Endothelial cell of umbilical vein (primary cell): ENCODE results near the gene DIPK1A. TPM values are rescaled to one million over a fixed set of nuclear protein-coding genes. Genes with fewer than 3 reads are reported as not detected.
"Not testable (repeated sequence)": the region's sequence is repeated elsewhere in the genome, so short reads cannot be mapped to it uniquely, and the experiment has no call there.

Experiments
- BruUV-seq: library from RNA; stranded (reverse); fragments of 400-500 nt; replicated peaks from 2 replicates; lab custom pipeline; 2021; lab: Mats Ljungman, UMichigan
- CTCF ChIA-PET: fragments of 300-600, 350-600 bp; sonication (Branson Sonifier 250); formaldehyde crosslinking; loops from one replicate; lab custom pipeline; 2021; ENCODE audit warnings: antibody characterized with exemption, inconsistent platforms; lab: Charles Lee
- POLR2A ChIA-PET: fragments of 300-600, 350-600 bp; sonication (Branson Sonifier 250); formaldehyde crosslinking; loops from one replicate; lab custom pipeline; 2021; ENCODE audit warnings: antibody characterized with exemption, inconsistent platforms; lab: Charles Lee
- DNase-seq: peaks from one replicate; pipeline ENCODE4 v3.0.0-alpha.2; 2011; ENCODE audit warnings: low read depth, low spot score
- FAIRE-seq: peaks from 2 replicates; lab custom pipeline; 2011; peaks lifted over from hg19 to GRCh38; lab: Jason Lieb, UNC
- H2AFZ ChIP-seq: 2 replicates; pipeline ENCODE4 v1.6.0; 2012; ENCODE audit warnings: low read depth, low read length, control low read depth, inconsistent platforms
- H3K27ac ChIP-seq: 2 replicates; pipeline ENCODE4 v1.5.1; 2011; ENCODE audit warnings: low read depth, mild to moderate bottlenecking, control low read depth, low read length, moderate library complexity; ENCODE audit not compliant: insufficient read depth
- H3K27me3 ChIP-seq, 2 experiments: 2 replicates each; pipeline versions ENCODE4 v1.6.0 to v1.6.1; 2011; ENCODE audit warnings: low read length in 2 of 2, mixed read lengths in 1 of 2; ENCODE audit not compliant: control insufficient read depth in 2 of 2, insufficient read depth in 2 of 2
- H3K36me3 ChIP-seq, 2 experiments: 2 replicates in 1 of 2; 3 replicates in 1 of 2; pipeline ENCODE4 v1.5.1; 2011; ENCODE audit warnings: low read length in 2 of 2, mild to moderate bottlenecking in 1 of 2, moderate library complexity in 1 of 2; ENCODE audit not compliant: control insufficient read depth in 2 of 2, insufficient read depth in 2 of 2; ENCODE audit errors: extremely low read depth in 1 of 2
- H3K4me1 ChIP-seq: 3 replicates; pipeline ENCODE4 v1.5.1; 2011; ENCODE audit warnings: mild to moderate bottlenecking, low read length; ENCODE audit not compliant: control insufficient read depth, insufficient read depth; ENCODE audit errors: extremely low read depth
- H3K4me2 ChIP-seq: 2 replicates; pipeline ENCODE4 v1.6.1; 2011; ENCODE audit warnings: low read length, control low read depth, mixed read lengths; ENCODE audit not compliant: insufficient read depth
- H3K4me3 ChIP-seq, 3 experiments: fragments of 200-600 bp in 1 of 3; sonication (generic), shearing (Covaris generic) in 1 of 3; replicated peaks in 1 of 3; 2 replicates each; pipeline ENCODE4 v1.5.1; 2011 to 2016; ENCODE audit warnings: control low read depth in 3 of 3, low read length in 3 of 3, mild to moderate bottlenecking in 2 of 3, inconsistent platforms in 1 of 3, low read depth in 1 of 3, moderate library complexity in 1 of 3; ENCODE audit not compliant: insufficient read depth in 1 of 3
- H3K79me2 ChIP-seq: 2 replicates; pipeline ENCODE4 v1.6.0; 2012; ENCODE audit warnings: low read length, inconsistent platforms; ENCODE audit not compliant: control insufficient read depth, insufficient read depth
- H3K9ac ChIP-seq: replicated peaks from 2 replicates; pipeline ENCODE3; 2011; ENCODE audit warnings: low read length, control low read depth; ENCODE audit not compliant: insufficient read depth; ENCODE audit errors: extremely low read depth
- H3K9me1 ChIP-seq: replicated peaks from 3 replicates; pipeline ENCODE4 v1.6.0; 2011; ENCODE audit warnings: mild to moderate bottlenecking, low read length; ENCODE audit not compliant: control insufficient read depth, insufficient read depth; ENCODE audit errors: extremely low read depth
- H3K9me3 ChIP-seq: replicated peaks from 2 replicates; pipeline ENCODE4 v1.5.1; 2012; ENCODE audit warnings: low read length, inconsistent platforms; ENCODE audit not compliant: control insufficient read depth, insufficient read depth
- H4K20me1 ChIP-seq: replicated peaks from 2 replicates; pipeline ENCODE3; 2011; ENCODE audit warnings: mild to moderate bottlenecking, low read length; ENCODE audit not compliant: control insufficient read depth, insufficient read depth; ENCODE audit errors: extremely low read depth
- EZH2 ChIP-seq: IDR thresholded peaks from 2 replicates; pipeline ENCODE4 v1.6.1; 2012; ENCODE audit warnings: borderline replicate concordance, low read depth, mild to moderate bottlenecking, moderate library complexity, low read length, inconsistent platforms; ENCODE audit not compliant: severe bottlenecking
- FOS ChIP-seq: IDR thresholded peaks from 2 replicates; pipeline ENCODE4 v1.6.1; 2011; ENCODE audit warnings: mild to moderate bottlenecking, low read length, moderate library complexity, borderline replicate concordance; ENCODE audit not compliant: insufficient read depth
- GATA2 ChIP-seq: IDR thresholded peaks from 2 replicates; pipeline ENCODE4 v1.7.0; 2011; ENCODE audit warnings: low read depth, mild to moderate bottlenecking, moderate library complexity, mixed read lengths, low read length; ENCODE audit not compliant: insufficient read length, insufficient read depth
- JUN ChIP-seq: IDR thresholded peaks from 2 replicates; pipeline ENCODE4 v1.6.1; 2011; ENCODE audit warnings: borderline replicate concordance, low read depth; ENCODE audit not compliant: insufficient read length, insufficient read depth
- MYC ChIP-seq: IDR thresholded peaks from one replicate; pipeline ENCODE4 v1.6.1; 2011; ENCODE audit warnings: mild to moderate bottlenecking, low read depth, low read length
- POLR2A ChIP-seq: IDR thresholded peaks from 2 replicates; pipeline ENCODE4 v1.6.1; 2012; ENCODE audit warnings: low read depth, mild to moderate bottlenecking, control low read depth, low read length
- dilution Hi-C: fragments of 300-500 bp; cut with MboI; formaldehyde crosslinking; loops from one replicate; pipeline ENCODE4 v1.15.0; 2019; ENCODE audit warnings: low sequenced_read_pairs; ENCODE audit not compliant: extremely low pct_ligation_motif_present
- intact Hi-C: fragments of 100-400 bp; cut with micrococcal nuclease; formaldehyde crosslinking; loops from one replicate; pipeline ENCODE4 v1.10.0; 2022
- polyA plus RNA-seq, 4 experiments: library from polyadenylated mRNA; depleted of rRNA in 3 of 4; stranded (reverse) in 3 of 4; unstranded in 1 of 4; fragments of >200 nt; gene quantifications; 2 replicates each; pipeline versions ENCODE4 v1.2.1 to v1.2.3, GENCODE V29; 2011 to 2012; ENCODE audit warnings: missing spikeins in 1 of 4
- total RNA-seq: library from RNA; stranded (reverse); gene quantifications from 2 replicates; pipeline ENCODE4 v1.2.3, GENCODE V29; 2021
- TF ChIP-seq, protein P1 (sequence below), 2 donors: IDR thresholded peaks; 1 replicate in 1 of 2; 2 replicates in 1 of 2; pipeline ENCODE4 v1.5.1; 2011; ENCODE audit warnings: low read length in 2 of 2, mild to moderate bottlenecking in 2 of 2, moderate library complexity in 2 of 2, control low read depth in 1 of 2, inconsistent platforms in 1 of 2, low read depth in 1 of 2; ENCODE audit not compliant: insufficient read depth in 1 of 2; ENCODE audit errors: extremely low read depth in 1 of 2
- TF ChIP-seq, protein P2 (sequence below): IDR thresholded peaks from 2 replicates; pipeline ENCODE4 v1.6.1; 2011; ENCODE audit not compliant: insufficient read depth, insufficient read length

DIPK1A gene
- total and polyA plus RNA-seq, 2 donors (not counting 3 experiments of a cell fraction or from before 2014, with no cell fraction given): 0.25 to 0.93 TPM

- FAIRE-seq (no peak), DNase-seq (no peak)
- no peaks in the 10 kb centered on the region for H3K79me2 ChIP-seq
- H2AFZ ChIP-seq: no peak overlapping the region
- H3K9ac ChIP-seq: no peak overlapping the region
- dilution Hi-C loops: no loop called here
- ChIA-PET POLR2A (no interaction called here), CTCF (interaction anchor here (1.6 to 2.1 kb wide), 2 partner anchors 10 to 42 kb away, joined by 4 to 5 read pairs; no protein-coding TSS in a partner anchor)
- H3K4me2 ChIP-seq: no peak overlapping the region
- no peaks in the 10 kb centered on the region for H3K36me3 ChIP-seq
- TF ChIP-seq MYC (no peak), JUN (no peak), POLR2A (no peak), GATA2 (no peak), EZH2 (no peak), FOS (no peak)
- TF ChIP-seq, protein P1, sequence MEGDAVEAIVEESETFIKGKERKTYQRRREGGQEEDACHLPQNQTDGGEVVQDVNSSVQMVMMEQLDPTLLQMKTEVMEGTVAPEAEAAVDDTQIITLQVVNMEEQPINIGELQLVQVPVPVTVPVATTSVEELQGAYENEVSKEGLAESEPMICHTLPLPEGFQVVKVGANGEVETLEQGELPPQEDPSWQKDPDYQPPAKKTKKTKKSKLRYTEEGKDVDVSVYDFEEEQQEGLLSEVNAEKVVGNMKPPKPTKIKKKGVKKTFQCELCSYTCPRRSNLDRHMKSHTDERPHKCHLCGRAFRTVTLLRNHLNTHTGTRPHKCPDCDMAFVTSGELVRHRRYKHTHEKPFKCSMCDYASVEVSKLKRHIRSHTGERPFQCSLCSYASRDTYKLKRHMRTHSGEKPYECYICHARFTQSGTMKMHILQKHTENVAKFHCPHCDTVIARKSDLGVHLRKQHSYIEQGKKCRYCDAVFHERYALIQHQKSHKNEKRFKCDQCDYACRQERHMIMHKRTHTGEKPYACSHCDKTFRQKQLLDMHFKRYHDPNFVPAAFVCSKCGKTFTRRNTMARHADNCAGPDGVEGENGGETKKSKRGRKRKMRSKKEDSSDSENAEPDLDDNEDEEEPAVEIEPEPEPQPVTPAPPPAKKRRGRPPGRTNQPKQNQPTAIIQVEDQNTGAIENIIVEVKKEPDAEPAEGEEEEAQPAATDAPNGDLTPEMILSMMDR (IDR thresholded peaks at IDR 0.05; ENCODE audit: extremely low read depth in 1 of 2, insufficient read depth in 1 of 2, low read depth in 1 of 2, low read length in 2 of 2): no peak
- TF ChIP-seq, protein P2, sequence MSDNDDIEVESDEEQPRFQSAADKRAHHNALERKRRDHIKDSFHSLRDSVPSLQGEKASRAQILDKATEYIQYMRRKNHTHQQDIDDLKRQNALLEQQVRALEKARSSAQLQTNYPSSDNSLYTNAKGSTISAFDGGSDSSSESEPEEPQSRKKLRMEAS: no peak
- H4K20me1 ChIP-seq: no peaks in the 10 kb centered on the region
- no peaks in the 10 kb centered on the region for H3K4me1 ChIP-seq
- H3K27me3 ChIP-seq: no peaks in the 10 kb centered on the region
- H3K9me1 ChIP-seq: no peaks in the 10 kb centered on the region
- no TSS peak for BruUV-seq
- no peak overlapping the region for H3K27ac ChIP-seq
- H3K4me3 ChIP-seq: no peak overlapping the region
- H3K9me3 ChIP-seq: no peaks in the 10 kb centered on the region
- intact Hi-C loops: no loop called here
These were observed 61.5 kb downstream of the DIPK1A start for GRCh38 chr1:92899780-92900179.

GRCh38 chr1:92898053-92898452 lies 63.2 kb downstream of the DIPK1A start:
- H3K27me3 ChIP-seq, DNase-seq, FAIRE-seq, H3K36me3 ChIP-seq, H3K9me1 ChIP-seq, H4K20me1 ChIP-seq, H3K4me2 ChIP-seq, H3K27ac ChIP-seq, H3K4me1 ChIP-seq, H3K9ac ChIP-seq, CTCF ChIA-PET, intact Hi-C loops, H3K79me2 ChIP-seq, H2AFZ ChIP-seq, POLR2A ChIA-PET, H3K9me3 ChIP-seq, H3K4me3 ChIP-seq, BruUV-seq, dilution Hi-C loops: not testable (repeated sequence)
